Measurements from ENCODE around the gene ANKRD50.

- TF ChIP-seq CTCF (IDR thresholded peaks at IDR 0.05), result no peak
- no peak for TF ChIP-seq POLR2A (IDR thresholded peaks at IDR 0.05)
These were observed 2.4 kb downstream of the ANKRD50 start for GRCh38 chr4:124710015-124710741.

All from thyroid gland (tissue), 4 donors.